Right renal pelvis (tissue), 4 donors: ENCODE results near the gene TRIM9. TPM values are rescaled to one million over a fixed set of nuclear protein-coding genes. Genes with fewer than 3 reads are reported as not detected.

Source experiments
- DNase-seq, 4 donors: peaks; one replicate each; pipeline ENCODE4 v3.0.0-alpha.2; 2013; ENCODE audit warnings: low read depth in 4 of 4, low spot score in 3 of 4, missing footprints in 1 of 4
- polyA plus RNA-seq, 4 donors: library from polyadenylated mRNA; unstranded; fragments of 120-200 nt; gene quantifications; one replicate each; pipeline ENCODE4 v1.2.1, GENCODE V29; 2013; ENCODE audit not compliant: insufficient read length in 4 of 4

TRIM9 gene
- polyA plus RNA-seq = 1 to 10 TPM; 1.2 to 2.6 (median 2.3) TPM

DNA sequence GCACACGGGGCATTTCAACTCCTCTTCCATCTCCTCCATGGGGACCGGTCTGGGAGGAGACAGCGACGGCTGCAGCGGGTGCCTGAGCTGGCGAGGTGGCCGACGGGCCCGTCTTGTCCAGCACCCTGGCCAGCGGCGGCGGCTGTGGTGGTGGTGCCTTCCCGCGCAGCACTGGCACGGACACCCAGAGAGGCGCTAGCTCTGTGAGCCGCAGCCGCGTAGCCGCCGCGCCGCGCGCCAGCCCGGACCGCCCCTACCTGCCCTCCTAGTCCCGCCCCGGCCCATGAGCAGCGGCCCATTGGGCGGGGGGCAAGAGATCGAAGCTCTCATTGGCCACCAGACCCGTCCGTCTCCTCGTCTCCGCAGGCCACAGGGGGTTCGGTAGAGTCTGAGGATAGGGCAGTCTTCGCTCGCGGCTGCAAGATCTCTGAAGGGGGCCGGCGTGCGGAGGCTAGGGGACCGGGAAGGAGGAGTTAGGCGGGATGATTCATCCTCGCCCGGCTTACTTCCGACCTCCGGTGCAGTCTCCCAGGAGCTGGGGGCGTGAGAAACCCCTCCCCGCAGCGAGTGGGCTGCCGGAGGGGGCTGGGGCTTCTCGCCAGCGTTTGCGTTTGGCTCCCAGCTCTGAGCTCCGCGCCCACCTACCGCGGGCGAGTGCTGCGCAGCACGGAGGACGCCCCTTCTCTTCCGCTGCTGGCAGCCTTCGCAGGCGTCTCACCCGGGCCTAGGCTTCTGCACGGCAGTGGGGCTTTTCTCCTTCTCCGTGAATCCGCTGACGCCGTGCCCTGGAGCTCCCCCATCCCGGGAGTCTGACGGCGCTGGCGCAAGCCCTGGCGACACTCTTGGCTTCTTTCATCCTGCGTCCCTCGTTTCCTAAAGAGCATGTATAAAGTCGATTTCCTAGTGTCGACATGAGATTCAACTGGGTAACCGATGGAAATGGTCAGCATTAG is at the start of gene TRIM9:
TRIM9 (minus strand) TSS at position 205 of the 953 bp plus-strand sequence; CDS start at position 39, 166 bp downstream.
- peak; percentile 88 to 92 (median 90) for DNase-seq

DNA sequence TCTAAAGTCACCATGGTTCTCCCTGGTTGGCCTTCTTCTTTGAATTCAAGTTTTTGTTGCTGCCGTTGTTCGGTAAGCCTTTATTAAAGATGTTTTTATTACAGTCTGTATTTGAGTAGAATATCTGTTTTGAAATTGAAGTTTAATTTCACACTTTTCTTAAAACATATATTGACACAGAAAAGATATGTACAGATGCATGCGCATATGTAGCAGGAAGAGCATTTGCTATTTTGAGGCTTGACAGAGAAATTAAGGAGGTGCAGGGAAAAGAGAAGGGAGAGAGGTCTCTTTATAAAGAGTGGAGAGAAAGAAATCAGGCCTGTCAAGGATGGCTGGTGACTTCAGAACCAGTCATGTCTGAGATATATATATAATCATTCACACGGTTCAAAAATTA is 46.0 kb upstream of the TRIM9 start:
- no peak for DNase-seq

DNA sequence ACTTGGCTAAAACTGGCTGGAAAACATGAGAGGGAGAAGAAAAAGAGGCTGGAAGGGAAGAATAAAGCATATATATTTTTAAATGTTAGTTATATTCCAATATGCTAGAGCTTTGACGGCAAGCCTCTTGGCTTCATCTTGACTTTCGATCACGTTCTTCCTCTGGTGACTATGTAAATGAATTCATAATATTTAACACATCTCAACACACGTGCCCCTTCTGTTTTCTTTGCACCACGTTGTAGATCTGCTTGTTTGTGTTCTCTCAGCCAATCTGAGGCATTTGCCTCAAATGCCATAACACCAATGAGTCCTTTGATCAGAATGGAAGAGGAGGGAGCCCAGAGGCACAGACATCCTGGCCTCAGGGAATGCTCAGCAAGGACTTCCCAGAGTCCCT is 45.4 kb upstream of the TRIM9 start:
- DNase-seq = no peak

DNA sequence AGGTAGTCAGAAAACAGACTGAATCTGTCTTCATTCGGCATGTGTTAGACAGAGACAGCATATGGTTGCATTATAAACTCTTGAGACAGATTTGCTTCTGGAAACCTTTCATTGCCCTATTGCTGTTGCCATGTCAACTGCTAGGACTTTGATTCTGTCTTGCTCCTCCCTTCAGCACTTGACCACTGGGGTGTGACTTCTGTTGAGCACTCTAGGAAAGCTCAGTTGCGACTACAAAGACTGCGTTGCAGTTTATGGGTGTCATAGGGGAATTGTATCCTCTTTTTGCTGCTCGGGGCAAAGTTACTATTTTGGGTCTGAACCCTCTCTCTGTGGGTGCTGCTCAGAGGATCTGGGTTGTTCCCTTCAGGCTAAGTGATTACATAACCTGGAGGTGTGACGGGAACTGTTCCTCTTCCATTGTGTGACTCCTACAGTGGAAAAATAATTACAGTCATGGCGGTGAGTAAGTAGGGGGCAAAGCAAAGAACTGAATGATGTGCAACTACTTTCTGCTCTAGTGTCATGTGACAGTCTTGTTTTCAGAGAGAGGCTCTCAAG is 44.3 kb upstream of the TRIM9 start:
- DNase-seq = peak in 2 of 4 donors; percentile 23 to 38

DNA sequence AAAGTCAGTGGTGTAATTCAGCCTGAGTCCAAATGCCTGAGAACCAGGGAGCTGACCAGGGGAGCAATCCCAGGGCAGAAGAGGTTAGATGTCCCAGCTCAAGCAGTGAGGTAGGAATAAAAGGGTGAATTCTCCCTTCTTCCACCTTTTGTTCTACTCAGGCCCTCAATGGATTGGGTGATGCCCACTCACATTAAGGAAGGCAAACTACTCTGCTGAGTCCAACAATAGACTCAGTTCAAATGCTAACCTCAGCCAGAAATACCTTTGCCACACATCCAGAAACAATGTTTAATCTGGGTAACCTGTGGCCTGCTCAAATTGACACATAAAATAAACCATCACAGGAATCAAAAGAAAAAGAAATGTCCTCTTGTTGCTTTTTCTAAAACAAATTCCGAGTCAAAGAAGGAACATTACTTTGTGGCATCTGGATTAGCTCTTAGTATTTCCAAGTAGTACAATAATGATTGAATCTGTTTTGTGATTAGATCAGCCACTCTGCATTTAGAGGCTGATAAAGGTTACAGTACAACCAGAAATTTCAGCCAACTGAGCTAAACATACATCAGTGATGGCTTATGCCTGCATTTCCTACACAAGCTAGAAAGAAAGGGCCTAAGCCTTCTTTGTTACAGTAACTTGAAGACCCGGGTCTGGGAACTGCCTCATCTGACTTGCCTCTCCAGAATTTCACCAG is 43.6 kb upstream of the TRIM9 start:
- DNase-seq = no peak

DNA sequence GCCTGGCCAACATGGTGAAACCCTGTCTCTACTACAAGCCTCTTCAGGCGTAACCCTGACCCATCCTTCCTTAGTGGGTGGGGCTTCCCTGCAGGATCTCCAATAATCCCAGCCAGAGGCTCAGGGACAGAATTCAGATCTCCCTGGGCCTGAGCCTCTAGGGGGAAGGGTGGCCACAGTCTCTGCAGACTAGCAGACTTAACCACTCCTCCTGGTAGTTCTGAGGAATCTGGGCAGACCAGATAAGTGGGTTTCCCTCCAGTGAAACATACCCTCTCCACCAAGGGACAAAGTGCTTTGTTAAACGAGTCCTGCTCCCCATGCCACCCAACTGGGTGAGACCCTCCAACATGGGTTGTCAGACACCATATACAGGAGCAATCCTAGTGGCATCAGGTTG is 36.6 kb upstream of the TRIM9 start:
- DNase-seq = no peak

DNA sequence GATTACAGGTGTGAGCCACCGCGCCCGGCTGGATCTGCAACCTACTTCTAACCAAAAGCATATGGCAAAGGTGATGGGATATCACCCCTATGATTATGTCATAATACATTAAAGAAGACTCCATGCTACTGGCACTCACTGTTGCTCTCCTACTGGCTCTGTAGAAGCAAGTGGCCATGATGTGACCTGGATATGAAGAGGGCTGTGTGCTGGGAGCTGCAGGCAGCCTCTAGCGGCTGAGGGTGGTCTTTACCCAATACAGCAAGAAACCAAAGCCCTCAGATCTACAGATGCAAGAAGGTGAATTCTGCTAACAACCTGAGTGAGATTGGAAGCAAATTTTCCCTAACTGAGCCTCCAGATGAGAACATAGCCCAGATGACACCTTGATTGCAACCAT is 34.2 kb upstream of the TRIM9 start:
- no peak for DNase-seq

DNA sequence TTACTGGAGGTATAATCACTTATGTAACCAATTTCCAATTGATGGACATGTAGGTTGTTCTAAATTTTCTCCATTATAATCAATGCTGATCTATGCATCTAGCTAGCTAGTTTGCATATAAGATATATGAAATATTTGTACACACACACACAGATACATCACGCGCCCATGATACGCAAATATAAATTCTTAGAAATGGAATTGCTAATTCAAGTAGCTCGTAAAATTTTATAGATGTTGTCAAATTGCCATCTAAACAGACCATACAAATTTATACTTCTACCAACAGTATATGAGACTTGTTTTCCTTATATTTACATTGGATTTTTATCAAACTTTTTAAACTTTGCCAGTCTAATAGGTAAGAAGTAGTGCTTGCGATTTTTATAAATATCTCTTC is 29.1 kb upstream of the TRIM9 start:
- no peak for DNase-seq

DNA sequence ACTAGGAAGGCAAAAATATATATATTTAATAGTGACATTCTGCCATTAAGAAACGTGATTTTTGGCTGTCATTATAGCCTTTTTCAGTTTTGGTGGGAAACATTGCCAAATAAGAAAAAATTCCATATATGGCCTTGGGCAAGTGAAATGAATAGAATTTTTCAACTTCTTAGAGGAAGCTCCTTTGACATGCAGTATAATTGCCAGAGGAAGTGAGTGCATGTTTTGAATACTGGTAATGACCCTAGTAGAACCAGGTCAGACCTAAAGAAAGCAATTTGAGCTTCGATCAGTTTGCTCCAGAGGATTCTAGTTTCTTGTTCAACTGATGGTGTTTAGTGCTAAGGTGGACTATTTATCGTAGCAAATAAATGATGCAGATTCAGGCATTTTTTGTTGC is 26.2 kb upstream of the TRIM9 start:
- DNase-seq = no peak

DNA sequence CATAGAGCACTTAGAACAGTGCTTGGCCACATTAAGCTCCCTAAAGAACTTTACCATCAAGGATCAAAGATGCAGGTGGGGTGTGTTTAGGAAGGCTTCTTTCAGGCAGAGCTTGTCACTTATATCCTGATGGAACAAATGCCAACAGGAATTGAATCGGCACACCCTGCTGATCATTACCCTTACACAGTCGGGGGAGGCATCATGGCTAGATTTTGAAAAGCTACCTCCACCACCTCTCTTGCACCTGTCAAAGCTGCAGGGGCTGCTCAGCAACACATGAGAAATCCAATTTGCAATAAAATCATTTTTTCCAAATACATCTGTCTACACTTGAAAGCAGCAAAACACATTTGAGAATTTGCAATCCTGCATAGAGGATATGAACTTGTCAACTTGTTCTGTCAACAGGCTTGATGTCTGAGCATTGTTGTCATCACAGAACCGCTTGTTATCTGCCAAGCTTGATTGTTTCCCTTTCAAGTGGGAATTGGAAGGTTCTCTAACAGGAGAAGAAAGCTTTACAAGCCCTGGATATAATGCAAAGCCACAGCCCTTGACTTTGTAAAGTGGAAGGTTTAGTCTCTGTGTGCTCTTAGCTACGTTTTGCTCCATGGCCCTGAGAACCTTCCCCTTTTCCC is 24.6 kb upstream of the TRIM9 start:
- DNase-seq = no peak

DNA sequence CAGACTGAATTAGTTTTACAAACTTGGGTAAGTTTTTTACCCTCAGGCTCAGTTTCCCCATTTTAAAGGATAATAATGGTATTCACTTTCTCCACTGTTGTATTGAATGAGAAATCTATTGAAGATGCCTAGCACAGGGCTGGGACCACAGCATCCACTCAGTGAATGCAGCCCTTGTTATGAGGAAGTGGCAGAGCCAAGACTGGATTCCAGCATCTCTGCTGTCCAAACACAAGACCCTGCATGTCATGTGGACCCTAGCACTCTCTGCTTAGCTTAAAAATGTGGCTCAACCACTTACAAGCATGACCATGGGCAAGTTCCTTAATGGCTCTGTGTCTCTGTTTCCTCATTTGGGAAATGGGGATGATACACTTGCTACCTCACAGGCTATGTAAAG is 24.1 kb upstream of the TRIM9 start:
- no peak for DNase-seq

DNA sequence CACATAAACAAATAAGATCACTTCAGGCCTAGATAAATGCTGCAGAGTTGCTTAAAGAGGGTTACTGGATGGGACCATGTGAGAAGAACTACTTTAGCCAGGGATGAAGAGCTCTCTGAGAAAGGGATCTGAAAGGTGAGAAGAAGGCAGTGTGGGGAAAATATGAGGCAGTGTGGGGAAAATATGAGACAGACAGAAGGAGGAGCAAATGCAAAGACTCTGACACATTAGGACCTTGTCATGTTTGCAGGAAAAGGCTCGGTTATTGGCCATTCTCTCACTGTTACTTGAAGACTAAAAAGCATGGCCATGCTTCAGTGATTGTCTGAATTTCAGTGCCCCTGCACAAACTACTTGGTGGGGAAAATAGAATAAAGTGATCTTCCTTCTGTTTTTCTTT is 22.7 kb upstream of the TRIM9 start:
- DNase-seq = no peak

DNA sequence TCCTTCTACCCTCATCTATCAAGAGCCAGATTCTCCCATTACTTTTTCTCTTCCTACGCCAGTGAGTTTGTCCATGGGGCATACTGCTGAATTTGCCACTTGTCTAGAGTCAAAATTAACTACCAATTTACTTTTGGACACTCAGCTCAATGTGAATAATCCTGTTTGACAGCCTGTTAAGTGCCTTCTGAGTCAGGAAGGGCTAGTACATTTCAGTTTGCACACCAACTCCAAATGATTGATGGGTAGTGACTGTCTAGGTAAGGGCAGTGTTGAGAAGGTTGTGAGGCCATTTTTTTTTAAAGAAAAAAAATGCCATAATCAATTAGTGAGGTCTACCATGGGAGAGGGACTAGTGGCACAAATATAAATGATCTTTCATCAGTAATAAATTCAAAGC is 21.8 kb upstream of the TRIM9 start:
- DNase-seq = no peak

DNA sequence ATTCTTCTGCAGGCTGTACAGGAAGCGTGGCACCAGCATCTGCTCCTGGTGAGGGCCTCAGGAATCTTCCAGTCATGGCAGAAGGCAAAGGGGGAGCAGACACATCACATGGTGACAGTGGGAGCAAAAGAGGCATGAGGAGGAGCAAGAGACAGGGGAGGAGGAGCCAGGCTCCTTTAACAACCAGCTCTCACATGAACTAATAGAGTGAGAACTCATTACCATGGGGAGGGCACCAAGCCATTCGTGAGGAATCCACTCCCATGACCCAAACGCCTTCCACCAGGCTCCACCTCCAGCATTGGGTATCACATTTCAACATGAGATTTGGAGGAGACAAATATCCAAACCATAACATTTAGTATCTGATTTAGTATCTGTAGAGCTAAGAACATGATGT is 14.7 kb upstream of the TRIM9 start:
- DNase-seq = no peak

DNA sequence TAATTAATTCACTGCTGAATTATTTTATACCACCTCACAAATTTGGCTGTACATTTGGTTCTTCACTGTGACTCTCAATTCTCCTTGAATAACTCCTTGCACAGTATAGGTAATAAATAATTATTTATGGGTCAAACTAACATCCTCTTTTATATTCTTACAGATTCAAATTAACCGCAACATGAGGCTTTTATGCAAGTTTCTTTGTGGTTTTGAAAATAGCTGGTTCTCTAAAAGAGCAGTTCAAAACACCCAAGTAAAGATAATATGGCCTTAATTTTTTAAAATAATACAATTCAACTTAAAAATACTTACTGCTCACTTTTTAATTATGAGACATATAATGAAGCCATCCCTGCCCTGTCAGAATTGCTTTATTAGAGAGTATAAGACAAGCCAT is 12.9 kb upstream of the TRIM9 start:
- DNase-seq = no peak

DNA sequence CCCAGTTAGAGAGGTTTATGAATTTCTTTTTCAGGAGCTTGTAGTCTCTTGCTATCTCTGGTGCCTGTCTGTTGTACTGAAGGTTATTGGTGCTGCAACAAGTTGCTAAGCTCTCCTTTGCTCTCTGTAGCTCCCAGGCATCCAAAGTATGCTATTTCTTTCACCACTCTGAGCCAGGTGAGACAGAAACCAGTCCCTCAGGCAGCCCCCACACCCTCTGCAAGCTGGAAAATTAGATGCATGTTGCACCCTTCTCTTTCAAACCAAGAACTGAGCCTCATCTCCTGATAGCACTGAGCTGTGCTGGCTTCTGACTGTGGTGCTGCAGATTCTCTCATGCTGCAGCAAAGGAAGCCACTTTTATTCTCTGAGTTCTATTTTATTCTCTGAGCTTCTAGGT is 9.6 kb upstream of the TRIM9 start:
- no peak for DNase-seq

DNA sequence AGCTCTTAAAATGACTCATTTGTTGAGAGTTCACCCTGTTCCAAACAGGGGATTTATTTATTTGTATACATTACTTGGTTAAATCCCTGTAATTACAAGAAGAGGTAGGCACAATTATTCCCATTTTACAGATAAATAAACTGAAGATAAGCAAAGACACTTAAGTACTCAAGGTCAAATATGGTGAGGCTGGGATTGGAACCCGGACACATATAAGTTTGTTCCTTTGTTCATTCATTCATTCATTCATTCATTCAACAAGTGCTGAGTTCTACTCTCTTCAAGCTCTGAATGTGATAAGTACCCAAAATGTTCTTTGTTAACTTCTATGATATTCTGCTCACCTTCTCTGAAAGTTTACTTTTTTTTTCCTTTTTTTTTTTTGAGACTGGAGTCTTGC is 2.4 kb upstream of the TRIM9 start:
- DNase-seq = no peak

DNA sequence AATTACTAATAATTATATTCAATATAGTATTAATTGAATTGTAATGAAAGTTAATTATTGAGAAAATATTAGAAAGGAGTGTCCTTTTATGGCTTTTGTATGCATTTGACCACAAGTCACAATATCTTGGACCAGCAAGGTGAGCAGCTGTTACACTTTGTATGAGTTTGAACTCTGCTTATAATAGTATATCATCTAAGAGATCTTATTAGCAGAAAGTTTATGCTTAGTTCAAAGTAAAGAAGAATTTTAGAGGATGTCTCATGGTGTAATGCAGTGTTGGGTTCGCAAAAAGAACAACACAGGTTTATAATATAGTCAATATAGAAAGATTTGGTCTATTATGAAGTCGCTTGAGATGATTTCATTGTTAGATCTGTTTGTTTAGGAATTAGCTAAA is 2.0 kb upstream of the TRIM9 start:
- DNase-seq = no peak

DNA sequence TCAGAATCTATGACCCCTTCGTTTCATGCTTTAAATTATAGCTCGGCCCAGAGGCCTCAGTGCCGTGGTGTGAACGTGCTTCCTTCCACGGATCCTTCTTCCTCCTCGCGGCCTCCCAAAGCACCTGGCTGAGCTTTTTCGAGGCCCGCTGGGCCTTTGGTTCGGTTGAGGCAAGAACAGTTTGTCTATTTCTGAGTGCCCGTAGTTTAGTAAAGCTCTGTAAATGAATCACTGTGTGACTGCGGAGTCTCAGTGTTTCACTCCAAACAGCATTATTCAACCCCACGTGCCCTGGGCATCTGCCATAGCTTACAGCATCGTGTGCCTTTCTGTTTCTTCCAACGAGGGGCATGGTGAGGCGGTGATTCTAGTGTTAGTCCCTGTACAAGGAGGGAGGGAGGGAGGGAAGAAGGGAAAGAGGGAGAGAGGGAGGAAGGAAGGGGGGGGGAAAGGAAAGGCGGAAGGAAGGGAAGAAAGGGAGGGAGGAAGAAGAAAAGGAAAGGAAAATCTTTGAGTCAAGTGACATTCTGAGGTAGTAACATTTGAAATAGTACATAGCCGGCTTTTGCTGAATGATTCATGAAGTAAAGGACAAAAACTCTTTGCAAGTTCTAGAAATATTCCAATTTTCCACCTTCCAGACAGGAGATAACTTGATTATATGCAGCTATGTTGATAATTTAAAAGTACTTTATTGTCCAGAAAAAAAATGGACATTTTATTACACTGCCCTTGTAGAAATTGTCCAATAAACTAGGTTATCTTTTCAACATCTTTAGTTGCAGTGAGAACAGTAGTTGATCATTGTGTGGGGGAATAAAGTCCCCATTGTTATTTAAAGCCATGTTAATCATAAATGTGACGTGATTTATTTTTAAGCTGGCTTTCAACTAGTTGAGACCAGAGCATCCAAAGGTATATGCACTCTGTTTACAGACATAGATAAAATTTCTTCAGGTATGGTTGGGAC is 1.2 kb upstream of the TRIM9 start:
- DNase-seq = peak in 1 of 4 donors; percentile 20

DNA sequence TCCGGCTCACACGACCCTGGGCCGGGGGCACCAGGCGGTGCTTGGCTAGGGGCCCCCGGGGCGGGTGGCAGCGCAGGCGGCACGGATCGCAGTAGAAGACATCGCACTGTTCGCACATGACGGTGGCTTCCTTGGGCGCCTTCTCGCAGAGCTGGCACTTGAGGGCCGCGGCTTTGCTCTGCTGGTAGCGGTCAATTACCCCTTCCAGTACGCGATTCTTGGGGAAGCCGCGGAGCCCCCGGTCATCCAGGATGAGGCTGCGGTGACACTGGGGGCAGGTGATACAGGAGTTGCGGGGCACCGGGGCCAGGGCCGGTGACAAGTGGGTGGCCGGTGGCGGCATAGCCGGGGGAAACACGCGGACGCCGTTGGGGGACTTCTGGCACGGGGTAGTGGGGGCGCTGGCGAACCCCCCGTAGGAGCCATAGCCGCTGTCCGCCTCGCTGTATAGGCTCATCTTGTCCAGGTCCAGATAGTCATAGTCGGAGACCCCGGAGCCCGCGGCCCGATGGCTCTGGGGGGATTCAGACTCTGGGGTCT is 553 bp downstream of the TRIM9 start:
- peak in 1 of 4 donors; percentile 4 for DNase-seq
